Measurements from ENCODE around the gene CTSZ. TPM values are rescaled to one million over a fixed set of nuclear protein-coding genes. Genes with fewer than 3 reads are reported as not detected.

Gene CTSZ
- 100 to 1,000 TPM; 117 to 152 TPM for total RNA-seq

- DNase-seq (ENCODE audit: low spot score): no peak
- Histone ChIP-seq H3K27ac (peak within 1 kb of the TSS; percentile 89 to 92), H3K27me3 (no peaks in the 10 kb centered on the region), H3K4me3 (peak within 1 kb of the TSS; percentile 86 to 93), H3K9me3 (no peaks in the 10 kb centered on the region), H3K36me3 (peaks cover 15% of the 10 kb centered on the region), H3K4me1 (peaks cover 0 to 79% of the 10 kb centered on the region in 2 donors)
- no peak for TF ChIP-seq CTCF (IDR thresholded peaks at IDR 0.05)
These were observed at the start of gene CTSZ for GRCh38 chr20:59006864-59007664. Gene CTSZ, minus strand, starts transcription at chr20:59007254. Its CDS starts 126 bp downstream, at chr20:59007128.

- Histone ChIP-seq H3K4me3 (no peak overlapping the region), H3K36me3 (no peaks in the 10 kb centered on the region), H3K27ac (no peak overlapping the region), H3K27me3 (no peaks in the 10 kb centered on the region), H3K9me3 (peaks cover 0 to 12% of the 10 kb centered on the region in 2 donors), H3K4me1 (no peaks in the 10 kb centered on the region)
- DNase-seq (ENCODE audit: low spot score): no peak
- peak in 1 of 2 donors; percentile 53 for TF ChIP-seq CTCF (IDR thresholded peaks at IDR 0.05)
These were observed 48.2 kb upstream of the CTSZ start for GRCh38 chr20:59055302-59055701.

GRCh38 chr20:59051666-59052185, 44.7 kb upstream of the CTSZ start:
- Histone ChIP-seq H3K4me3 (no peak overlapping the region), H3K27me3 (no peaks in the 10 kb centered on the region), H3K9me3 (peaks cover 0 to 5% of the 10 kb centered on the region in 2 donors), H3K4me1 (no peaks in the 10 kb centered on the region), H3K36me3 (no peaks in the 10 kb centered on the region), H3K27ac (no peak overlapping the region)
- TF ChIP-seq CTCF (IDR thresholded peaks at IDR 0.05): no peak
- DNase-seq (ENCODE audit: low spot score): no peak

GRCh38 chr20:59050437-59050836, 43.4 kb upstream of the CTSZ start:
- Histone ChIP-seq H3K27me3 (no peaks in the 10 kb centered on the region), H3K9me3 (no peaks in the 10 kb centered on the region), H3K36me3 (no peaks in the 10 kb centered on the region), H3K4me3 (no peak overlapping the region), H3K4me1 (no peaks in the 10 kb centered on the region), H3K27ac (no peak overlapping the region)
- DNase-seq (ENCODE audit: low spot score): no peak
- TF ChIP-seq CTCF (IDR thresholded peaks at IDR 0.05): no peak

GRCh38 chr20:59048681-59049030, 41.6 kb upstream of the CTSZ start:
- DNase-seq (ENCODE audit: low spot score): no peak
- Histone ChIP-seq H3K4me1 (no peaks in the 10 kb centered on the region), H3K9me3 (no peaks in the 10 kb centered on the region), H3K27ac (no peak overlapping the region), H3K36me3 (no peaks in the 10 kb centered on the region), H3K4me3 (no peak overlapping the region), H3K27me3 (no peaks in the 10 kb centered on the region)
- no peak for TF ChIP-seq CTCF (IDR thresholded peaks at IDR 0.05)
